HG03095 (cell line): Measurements from ENCODE around the gene INPP1.
"Not testable (repeated sequence)": the region's sequence is repeated elsewhere in the genome, so short reads cannot be mapped to it uniquely, and the experiment has no call there.

Experiments used
- ATAC-seq: cut with Tn5 transposase; IDR thresholded peaks from one replicate; pipeline ENCODE4 v1.9.1; 2021; ENCODE audit warnings: moderate library complexity; ENCODE audit not compliant: unreplicated experiment

Gene INPP1

GRCh38 chr2:190343536-190344275 lies at the start of gene INPP1:
INPP1 (plus strand) TSS chr2:190343589; CDS start chr2:190360103, 16,514 bp downstream.
- ATAC-seq, result peak; percentile 59

GRCh38 chr2:190297880-190298279 lies 45.5 kb upstream of the INPP1 start:
- ATAC-seq, result not testable (repeated sequence)

GRCh38 chr2:190301032-190301431 lies 42.4 kb upstream of the INPP1 start:
- ATAC-seq, result no peak

GRCh38 chr2:190302052-190302451 lies 41.3 kb upstream of the INPP1 start:
- ATAC-seq, result no peak

GRCh38 chr2:190303647-190304046 lies 39.7 kb upstream of the INPP1 start:
- ATAC-seq, result no peak

- ATAC-seq, result no peak
Observed at GRCh38 chr2:190304404-190304803, 39.0 kb upstream of the INPP1 start.

GRCh38 chr2:190308031-190308430 lies 35.4 kb upstream of the INPP1 start:
- no peak for ATAC-seq

GRCh38 chr2:190311893-190312634 lies 31.3 kb upstream of the INPP1 start:
- no peak for ATAC-seq

- ATAC-seq, result not testable (repeated sequence)
Observed at GRCh38 chr2:190312635-190313025, 30.8 kb upstream of the INPP1 start.

- ATAC-seq, result no peak
Observed at GRCh38 chr2:190313880-190314279, 29.5 kb upstream of the INPP1 start.

GRCh38 chr2:190315273-190315672 lies 28.1 kb upstream of the INPP1 start:
- no peak for ATAC-seq

- no peak for ATAC-seq
Observed at GRCh38 chr2:190318514-190318913, 24.9 kb upstream of the INPP1 start.

GRCh38 chr2:190318931-190319554 lies 24.3 kb upstream of the INPP1 start:
- ATAC-seq, result peak; percentile 41

- peak; percentile 92 for ATAC-seq
Observed at GRCh38 chr2:190319555-190320498, 23.6 kb upstream of the INPP1 start, which contains the start of gene HIBCH. HIBCH (minus strand) TSS chr2:190319826; CDS start chr2:190319750, 76 bp downstream.

GRCh38 chr2:190320696-190321095 lies 22.7 kb upstream of the INPP1 start:
- no peak for ATAC-seq

- ATAC-seq, result no peak
Observed at GRCh38 chr2:190323406-190323805, 20.0 kb upstream of the INPP1 start.

GRCh38 chr2:190325588-190325987 lies 17.8 kb upstream of the INPP1 start:
- ATAC-seq, result no peak

GRCh38 chr2:190327867-190328572 lies 15.4 kb upstream of the INPP1 start:
- ATAC-seq, result no peak

GRCh38 chr2:190328573-190329147 lies 14.7 kb upstream of the INPP1 start:
- ATAC-seq, result no peak

GRCh38 chr2:190333395-190333794 lies 10.0 kb upstream of the INPP1 start:
- ATAC-seq, result no peak
